Panc1 (cell line): Measurements from ENCODE around the gene IP6K1. TPM values are rescaled to one million over a fixed set of nuclear protein-coding genes. Genes with fewer than 3 reads are reported as not detected.

ENCODE experiments used
- ATAC-seq: fragments of 200-7000 bp; cut with Tn5 transposase; 2 replicates; pipeline ENCODE4 v1.9.1; 2020; ENCODE audit warnings: mild to moderate bottlenecking, moderate library complexity
- BruUV-seq: library from RNA; stranded (reverse); fragments of 400-500 nt; replicated peaks from 2 replicates; lab custom pipeline; 2021; lab: Mats Ljungman, UMichigan
- CTCF ChIA-PET: fragments of 300-600 bp; sonication (Branson Sonifier 250); formaldehyde crosslinking; loops from one replicate; lab custom pipeline; 2022; ENCODE audit warnings: antibody characterized with exemption; lab: Charles Lee
- POLR2A ChIA-PET: fragments of 300-600 bp; sonication (Branson Sonifier 250); formaldehyde crosslinking; loops from one replicate; lab custom pipeline; 2022; ENCODE audit warnings: antibody characterized with exemption; lab: Charles Lee
- DNase-seq: peaks from one replicate; pipeline ENCODE4 v3.0.0-alpha.2; 2010; ENCODE audit warnings: low read depth, low spot score
- H3K27ac ChIP-seq: 2 replicates; pipeline ENCODE4 v1.5.1; 2011; ENCODE audit warnings: mild to moderate bottlenecking, low read length, inconsistent platforms
- H3K27me3 ChIP-seq: fragments of 200-500 bp; sonication (Bioruptor generic); 2 replicates; pipeline ENCODE4 v1.6.0; 2014; ENCODE audit warnings: low read length, inconsistent platforms; ENCODE audit not compliant: control insufficient read depth, insufficient read depth
- H3K36me3 ChIP-seq: fragments of 200-500 bp; sonication (Bioruptor generic); 2 replicates; pipeline ENCODE4 v1.5.1; 2014; ENCODE audit warnings: inconsistent platforms, mild to moderate bottlenecking, low read length, moderate library complexity; ENCODE audit not compliant: control insufficient read depth, insufficient read depth
- H3K4me1 ChIP-seq: 2 replicates; pipeline ENCODE4 v1.5.1; 2011; ENCODE audit warnings: inconsistent platforms, mild to moderate bottlenecking, low read length, moderate library complexity; ENCODE audit not compliant: control insufficient read depth, insufficient read depth
- H3K4me3 ChIP-seq, 2 experiments: 2 replicates each; pipeline ENCODE4 v1.5.1; 2011 to 2012; ENCODE audit warnings: low read depth in 2 of 2, low read length in 2 of 2, mild to moderate bottlenecking in 2 of 2, inconsistent platforms in 1 of 2, moderate library complexity in 1 of 2
- H3K9me3 ChIP-seq: fragments of 200-500 bp; sonication (Bioruptor generic); 2 replicates; pipeline ENCODE4 v1.5.1; 2014; ENCODE audit warnings: low read depth, mild to moderate bottlenecking, inconsistent platforms, low read length, moderate library complexity; ENCODE audit not compliant: control insufficient read depth, insufficient read depth
- POLR2AphosphoS5 ChIP-seq: IDR thresholded peaks from 2 replicates; pipeline ENCODE4 v1.6.1; 2012; ENCODE audit warnings: mild to moderate bottlenecking, low read depth, low read length, moderate library complexity
- SIN3A ChIP-seq: IDR thresholded peaks from 2 replicates; pipeline ENCODE4 v1.6.1; 2012; ENCODE audit warnings: low read depth, mild to moderate bottlenecking, low read length, moderate library complexity, borderline replicate concordance; ENCODE audit not compliant: insufficient read depth
- TCF7L2 ChIP-seq: IDR thresholded peaks from 2 replicates; pipeline ENCODE4 v1.6.1; 2011; ENCODE audit warnings: mild to moderate bottlenecking, low read depth, low read length, inconsistent platforms
- in situ Hi-C: cut with HindIII; loops from 2 replicates; pipeline ENCODE4 v1.10.0; 2016; ENCODE audit warnings: low sequenced_read_pairs, low pct_unique_long_range_greater_than_20kb
- intact Hi-C: fragments of 100-400 bp; cut with micrococcal nuclease; formaldehyde crosslinking; loops from one replicate; pipeline ENCODE4 v1.10.0; 2022; ENCODE audit not compliant: unreplicated experiment
- total RNA-seq: library from RNA; stranded (reverse); gene quantifications from one replicate; pipeline ENCODE4 v1.2.1, GENCODE V29; 2021; ENCODE audit not compliant: unreplicated experiment
- TF ChIP-seq, protein P1 (sequence below), 2 experiments: IDR thresholded peaks; 2 replicates each; pipeline ENCODE4 v1.6.1; 2011 to 2012; ENCODE audit warnings: low read depth in 2 of 2, control low read depth in 1 of 2, low read length in 1 of 2, mild to moderate bottlenecking in 1 of 2, moderate library complexity in 1 of 2; ENCODE audit not compliant: insufficient read depth in 1 of 2
- TF ChIP-seq, protein P2 (sequence below): fragments of 450-650 bp; IDR thresholded peaks from 2 replicates; pipeline ENCODE4 v1.5.1; 2017; ENCODE audit warnings: mild to moderate bottlenecking

IP6K1 gene
- total RNA-seq, 1 experiment from 2014 or later = 39.8 TPM

- POLR2A ChIA-PET = no interaction called here
- in situ Hi-C loops = no loop called here
- Histone ChIP-seq H3K27me3 (no peaks in the 10 kb centered on the region), H3K27ac (no peak overlapping the region), H3K36me3 (no peaks in the 10 kb centered on the region), H3K9me3 (no peaks in the 10 kb centered on the region), H3K4me3 (no peak overlapping the region), H3K4me1 (no peaks in the 10 kb centered on the region)
- CTCF ChIA-PET = no interaction called here
- ATAC-seq (no peak), DNase-seq (no peak)
- BruUV-seq = no TSS peak
- intact Hi-C loops = no loop called here
- TF ChIP-seq SIN3A (no peak), TCF7L2 (no peak), POLR2AphosphoS5 (no peak)
- TF ChIP-seq, protein P1, sequence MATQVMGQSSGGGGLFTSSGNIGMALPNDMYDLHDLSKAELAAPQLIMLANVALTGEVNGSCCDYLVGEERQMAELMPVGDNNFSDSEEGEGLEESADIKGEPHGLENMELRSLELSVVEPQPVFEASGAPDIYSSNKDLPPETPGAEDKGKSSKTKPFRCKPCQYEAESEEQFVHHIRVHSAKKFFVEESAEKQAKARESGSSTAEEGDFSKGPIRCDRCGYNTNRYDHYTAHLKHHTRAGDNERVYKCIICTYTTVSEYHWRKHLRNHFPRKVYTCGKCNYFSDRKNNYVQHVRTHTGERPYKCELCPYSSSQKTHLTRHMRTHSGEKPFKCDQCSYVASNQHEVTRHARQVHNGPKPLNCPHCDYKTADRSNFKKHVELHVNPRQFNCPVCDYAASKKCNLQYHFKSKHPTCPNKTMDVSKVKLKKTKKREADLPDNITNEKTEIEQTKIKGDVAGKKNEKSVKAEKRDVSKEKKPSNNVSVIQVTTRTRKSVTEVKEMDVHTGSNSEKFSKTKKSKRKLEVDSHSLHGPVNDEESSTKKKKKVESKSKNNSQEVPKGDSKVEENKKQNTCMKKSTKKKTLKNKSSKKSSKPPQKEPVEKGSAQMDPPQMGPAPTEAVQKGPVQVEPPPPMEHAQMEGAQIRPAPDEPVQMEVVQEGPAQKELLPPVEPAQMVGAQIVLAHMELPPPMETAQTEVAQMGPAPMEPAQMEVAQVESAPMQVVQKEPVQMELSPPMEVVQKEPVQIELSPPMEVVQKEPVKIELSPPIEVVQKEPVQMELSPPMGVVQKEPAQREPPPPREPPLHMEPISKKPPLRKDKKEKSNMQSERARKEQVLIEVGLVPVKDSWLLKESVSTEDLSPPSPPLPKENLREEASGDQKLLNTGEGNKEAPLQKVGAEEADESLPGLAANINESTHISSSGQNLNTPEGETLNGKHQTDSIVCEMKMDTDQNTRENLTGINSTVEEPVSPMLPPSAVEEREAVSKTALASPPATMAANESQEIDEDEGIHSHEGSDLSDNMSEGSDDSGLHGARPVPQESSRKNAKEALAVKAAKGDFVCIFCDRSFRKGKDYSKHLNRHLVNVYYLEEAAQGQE (IDR thresholded peaks at IDR 0.05; ENCODE audit: insufficient read depth in 1 of 2, low read depth in 2 of 2, low read length in 1 of 2) = no peak; a peak in 1 of 4 replicates
- TF ChIP-seq, protein P2, sequence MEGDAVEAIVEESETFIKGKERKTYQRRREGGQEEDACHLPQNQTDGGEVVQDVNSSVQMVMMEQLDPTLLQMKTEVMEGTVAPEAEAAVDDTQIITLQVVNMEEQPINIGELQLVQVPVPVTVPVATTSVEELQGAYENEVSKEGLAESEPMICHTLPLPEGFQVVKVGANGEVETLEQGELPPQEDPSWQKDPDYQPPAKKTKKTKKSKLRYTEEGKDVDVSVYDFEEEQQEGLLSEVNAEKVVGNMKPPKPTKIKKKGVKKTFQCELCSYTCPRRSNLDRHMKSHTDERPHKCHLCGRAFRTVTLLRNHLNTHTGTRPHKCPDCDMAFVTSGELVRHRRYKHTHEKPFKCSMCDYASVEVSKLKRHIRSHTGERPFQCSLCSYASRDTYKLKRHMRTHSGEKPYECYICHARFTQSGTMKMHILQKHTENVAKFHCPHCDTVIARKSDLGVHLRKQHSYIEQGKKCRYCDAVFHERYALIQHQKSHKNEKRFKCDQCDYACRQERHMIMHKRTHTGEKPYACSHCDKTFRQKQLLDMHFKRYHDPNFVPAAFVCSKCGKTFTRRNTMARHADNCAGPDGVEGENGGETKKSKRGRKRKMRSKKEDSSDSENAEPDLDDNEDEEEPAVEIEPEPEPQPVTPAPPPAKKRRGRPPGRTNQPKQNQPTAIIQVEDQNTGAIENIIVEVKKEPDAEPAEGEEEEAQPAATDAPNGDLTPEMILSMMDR = no peak
Observed at GRCh38 chr3:49714728-49715550, 71.4 kb downstream of the IP6K1 start.

DNA sequence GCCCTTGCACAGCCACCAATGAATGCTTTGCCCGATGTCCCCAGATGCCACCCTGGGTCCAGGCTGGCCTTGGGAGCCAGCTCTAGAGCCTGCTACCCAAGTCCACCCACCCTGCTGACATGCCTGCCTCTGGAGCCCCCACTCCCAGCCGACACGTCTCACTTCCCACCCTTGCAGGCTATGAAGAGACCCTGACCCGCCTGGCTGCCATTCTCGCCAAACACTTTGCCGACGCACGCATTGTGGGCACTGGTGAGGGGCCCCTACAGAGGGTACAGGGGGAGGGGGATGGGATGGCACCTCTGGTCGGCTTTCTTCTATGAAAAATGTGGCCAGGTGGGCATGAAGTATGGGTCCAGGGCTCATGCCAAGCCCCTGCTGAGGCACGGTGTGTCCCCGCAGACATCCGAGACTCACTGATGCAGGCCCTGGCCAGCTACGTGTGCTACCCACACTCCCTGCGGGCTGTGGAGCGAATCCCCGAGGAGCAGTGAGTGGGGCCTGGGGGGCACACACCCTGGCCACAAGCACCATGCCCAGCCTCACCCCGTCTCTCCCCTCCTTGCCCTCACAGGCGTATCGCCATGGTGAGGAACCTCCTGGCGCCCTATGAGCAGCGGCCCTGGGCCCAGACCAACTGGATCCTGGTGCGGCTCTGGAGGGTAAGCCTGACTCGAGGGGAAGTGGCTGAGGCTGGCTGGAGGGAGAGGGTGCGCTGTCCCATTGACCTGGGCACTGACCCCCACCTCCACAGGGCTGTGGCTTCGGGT lies 72.8 kb downstream of the IP6K1 start:
- Histone ChIP-seq H3K4me3 (no peak overlapping the region), H3K27ac (no peak overlapping the region), H3K27me3 (no peaks in the 10 kb centered on the region), H3K9me3 (no peaks in the 10 kb centered on the region), H3K4me1 (no peaks in the 10 kb centered on the region), H3K36me3 (no peaks in the 10 kb centered on the region)
- intact Hi-C loops (no loop called here), in situ Hi-C loops (no loop called here)
- TF ChIP-seq, protein P1 (IDR thresholded peaks at IDR 0.05; ENCODE audit: insufficient read depth in 1 of 2, low read depth in 2 of 2, low read length in 1 of 2) = no peak
- no peak for TF ChIP-seq TCF7L2
- TF ChIP-seq, protein P2 = no peak
- TF ChIP-seq SIN3A = no peak
- TF ChIP-seq POLR2AphosphoS5 = no peak
- ATAC-seq = no peak
- BruUV-seq = no TSS peak
- no peak for DNase-seq
- POLR2A ChIA-PET = no interaction called here
- CTCF ChIA-PET = no interaction called here
